MM.1S (cell line): ENCODE data around the gene APPL2.

Experiments
- DNase-seq: peaks from one replicate; pipeline ENCODE4 v3.0.0-alpha.2; 2015
- H2AFZ ChIP-seq: fragments of 300-600 bp; sonication (generic); 2 replicates; pipeline ENCODE4 v1.6.0; 2016; ENCODE audit warnings: antibody characterized with exemption, low read length
- H3F3A ChIP-seq: fragments of 300-600 bp; sonication (generic); 2 replicates; pipeline ENCODE4 v1.6.1; 2016; ENCODE audit warnings: mild to moderate bottlenecking, antibody characterized with exemption, low read length, moderate library complexity, mixed read lengths; ENCODE audit not compliant: insufficient read depth
- H3K27ac ChIP-seq: fragments of 300-600 bp; sonication (generic); 2 replicates; pipeline ENCODE4 v1.5.1; 2016; ENCODE audit warnings: mild to moderate bottlenecking, low read length
- H3K27me3 ChIP-seq: fragments of 300-600 bp; sonication (generic); replicated peaks from 2 replicates; pipeline ENCODE4 v1.6.0; 2016; ENCODE audit warnings: low read length; ENCODE audit not compliant: insufficient read depth
- H3K36me3 ChIP-seq: fragments of 300-600 bp; sonication (generic); replicated peaks from 2 replicates; pipeline ENCODE4 v1.6.1; 2016; ENCODE audit warnings: mild to moderate bottlenecking, low read length, mixed read lengths; ENCODE audit not compliant: insufficient read depth
- H3K4me1 ChIP-seq: fragments of 300-600 bp; sonication (generic); 2 replicates; pipeline ENCODE4 v1.6.1; 2016; ENCODE audit warnings: low read length, mixed read lengths
- H3K4me2 ChIP-seq: fragments of 300-600 bp; sonication (generic); 2 replicates; pipeline ENCODE4 v1.6.0; 2016; ENCODE audit warnings: low read depth, low read length
- H3K4me3 ChIP-seq: fragments of 300-600 bp; sonication (generic); 2 replicates; pipeline ENCODE4 v1.5.1; 2016; ENCODE audit warnings: low read length, mixed read lengths
- H3K79me2 ChIP-seq: fragments of 300-600 bp; sonication (generic); 2 replicates; pipeline ENCODE4 v1.6.1; 2016; ENCODE audit warnings: mixed run types, low read length, mixed read lengths
- H3K9ac ChIP-seq: fragments of 300-600 bp; sonication (generic); 2 replicates; pipeline ENCODE4 v1.6.1; 2016; ENCODE audit warnings: low read length, mixed read lengths
- H3K9me2 ChIP-seq: fragments of 300-600 bp; sonication (generic); replicated peaks from 2 replicates; pipeline ENCODE4 v1.6.1; 2016; ENCODE audit warnings: mild to moderate bottlenecking, low read length, mixed read lengths; ENCODE audit not compliant: insufficient read depth
- H3K9me3 ChIP-seq: fragments of 300-600 bp; sonication (generic); replicated peaks from 2 replicates; pipeline ENCODE4 v1.6.1; 2016; ENCODE audit warnings: mild to moderate bottlenecking, low read length, mixed read lengths; ENCODE audit not compliant: insufficient read depth
- H4K20me1 ChIP-seq: fragments of 300-600 bp; sonication (generic); 2 replicates; pipeline ENCODE4 v1.6.1; 2016; ENCODE audit warnings: mild to moderate bottlenecking, low read length, moderate library complexity, mixed read lengths; ENCODE audit not compliant: insufficient read depth
- CTCF ChIP-seq: fragments of 300-600 bp; sonication (generic); IDR thresholded peaks from 2 replicates; pipeline ENCODE4 v1.5.1; 2016; ENCODE audit warnings: antibody characterized with exemption, low read length, mixed read lengths
- EZH2 ChIP-seq: fragments of 300-600 bp; sonication (generic); optimal IDR thresholded peaks from 2 replicates; pipeline ENCODE3; 2017; ENCODE audit warnings: low read depth, mild to moderate bottlenecking, antibody characterized with exemption, low read length, mixed read lengths
- EZH2phosphoT487 ChIP-seq: fragments of 300-600 bp; sonication (generic); IDR thresholded peaks from 2 replicates; pipeline ENCODE4 v1.6.1; 2018; ENCODE audit warnings: antibody characterized with exemption, low read length

Gene APPL2

GRCh38 chr12:105239304-105239703 lies 3.3 kb upstream of the APPL2 start:
- no peak for DNase-seq
- H3K4me2 ChIP-seq, result no peak overlapping the region
- no peaks in the 10 kb centered on the region for H3K36me3 ChIP-seq
- H3F3A ChIP-seq, result peaks cover 1% of the 10 kb centered on the region; the same call in 1 of the 2 replicates
- no peak overlapping the region for H3K4me3 ChIP-seq
- TF ChIP-seq CTCF (no peak), EZH2 (no peak), EZH2phosphoT487 (no peak)
- no peak overlapping the region for H3K27ac ChIP-seq
- H3K9ac ChIP-seq, result no peak overlapping the region
- peaks cover 9% of the 10 kb centered on the region for H3K4me1 ChIP-seq
- no peaks in the 10 kb centered on the region for H4K20me1 ChIP-seq
- no peaks in the 10 kb centered on the region for H3K9me2 ChIP-seq
- peaks cover 15% of the 10 kb centered on the region for H3K79me2 ChIP-seq
- H3K9me3 ChIP-seq, result no peaks in the 10 kb centered on the region
- H2AFZ ChIP-seq, result no peak overlapping the region
- no peaks in the 10 kb centered on the region for H3K27me3 ChIP-seq

- Histone ChIP-seq H3K27ac (no peak overlapping the region), H3K79me2 (peaks cover 31% of the 10 kb centered on the region), H3K4me2 (no peak overlapping the region), H3K9me3 (no peaks in the 10 kb centered on the region), H4K20me1 (no peaks in the 10 kb centered on the region), H2AFZ (no peak overlapping the region), H3K9ac (no peak overlapping the region), H3K9me2 (no peaks in the 10 kb centered on the region), H3K27me3 (no peaks in the 10 kb centered on the region), H3F3A (peaks cover 4% of the 10 kb centered on the region; the same call in 1 of the 2 replicates), H3K4me1 (peaks cover 20% of the 10 kb centered on the region), H3K4me3 (no peak overlapping the region), H3K36me3 (no peaks in the 10 kb centered on the region)
- TF ChIP-seq EZH2 (no peak), CTCF (no peak), EZH2phosphoT487 (no peak)
- DNase-seq, result no peak
Observed at GRCh38 chr12:105237666-105238065, 1.7 kb upstream of the APPL2 start.

DNA sequence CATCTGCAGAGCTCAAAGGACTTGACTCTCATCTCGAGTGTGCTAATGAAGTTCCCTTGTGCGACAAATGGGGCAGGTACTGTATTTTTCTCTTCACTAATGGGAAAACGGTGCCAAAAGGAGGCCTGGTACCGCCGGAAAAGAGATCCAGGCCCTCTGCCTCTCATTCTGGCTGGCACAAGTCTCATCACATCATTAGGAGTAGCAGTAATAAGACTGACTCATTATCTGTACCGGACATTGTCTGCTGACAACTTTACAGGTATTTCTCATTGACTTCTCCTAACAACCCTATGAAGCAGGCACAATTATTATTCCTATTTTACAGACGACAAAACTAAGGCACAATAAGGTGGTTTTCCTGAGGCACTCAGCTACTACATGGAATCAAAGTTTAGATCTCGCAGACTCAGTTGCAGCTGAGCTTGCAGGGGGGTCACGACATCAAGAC lies 668 bp downstream of the APPL2 start:
- no peaks in the 10 kb centered on the region for H4K20me1 ChIP-seq
- peak; percentile 14 for DNase-seq
- no peaks in the 10 kb centered on the region for H3K27me3 ChIP-seq
- peak overlapping the region; percentile 54 for H2AFZ ChIP-seq
- no peaks in the 10 kb centered on the region for H3K9me2 ChIP-seq
- H3F3A ChIP-seq, result peaks cover 4% of the 10 kb centered on the region; the same call in 1 of the 2 replicates
- H3K4me1 ChIP-seq, result peaks cover 21% of the 10 kb centered on the region
- TF ChIP-seq CTCF (no peak), EZH2 (no peak), EZH2phosphoT487 (no peak)
- peak overlapping the region; percentile 22; the same call in 1 of the 2 replicates for H3K27ac ChIP-seq
- H3K9me3 ChIP-seq, result no peaks in the 10 kb centered on the region
- H3K4me3 ChIP-seq, result peak overlapping the region; percentile 78
- peak overlapping the region; percentile 78 for H3K4me2 ChIP-seq
- peaks cover 55% of the 10 kb centered on the region for H3K79me2 ChIP-seq
- no peaks in the 10 kb centered on the region for H3K36me3 ChIP-seq
- peak overlapping the region; percentile 74 for H3K9ac ChIP-seq
